Activated naive CD8-positive, alpha-beta T cell (primary cell): ENCODE data around the gene MIA2.

Source experiments
- H3K27ac Mint-ChIP-seq: one replicate; pipeline ENCODE4 v1.8.0; 2021; ENCODE audit warnings: mixed read lengths
- H3K27me3 Mint-ChIP-seq: one replicate; pipeline ENCODE4 v1.8.0; 2021; ENCODE audit warnings: mixed read lengths
- H3K36me3 Mint-ChIP-seq: one replicate; pipeline ENCODE4 v1.8.0; 2021; ENCODE audit warnings: mixed read lengths
- H3K4me1 Mint-ChIP-seq: one replicate; pipeline ENCODE4 v1.8.0; 2021; ENCODE audit warnings: low read depth, mixed read lengths
- H3K4me3 Mint-ChIP-seq: one replicate; pipeline ENCODE4 v1.8.0; 2021; ENCODE audit warnings: mild to moderate bottlenecking, mixed read lengths
- H3K9me3 Mint-ChIP-seq: one replicate; pipeline ENCODE4 v1.8.0; 2021; ENCODE audit warnings: low read depth, mixed read lengths

Gene MIA2

GRCh38 chr14:39366460-39367386, 133.0 kb downstream of the MIA2 start:
- Mint-ChIP-seq H3K4me1 (no peaks in the 10 kb centered on the region), H3K4me3 (no peak overlapping the region), H3K27ac (no peak overlapping the region), H3K27me3 (no peaks in the 10 kb centered on the region), H3K36me3 (peaks cover 34% of the 10 kb centered on the region), H3K9me3 (peaks cover 6% of the 10 kb centered on the region)

GRCh38 chr14:39367387-39367751, 133.7 kb downstream of the MIA2 start:
- Mint-ChIP-seq H3K27me3 (no peaks in the 10 kb centered on the region), H3K9me3 (peaks cover 6% of the 10 kb centered on the region), H3K4me1 (no peaks in the 10 kb centered on the region), H3K4me3 (no peak overlapping the region), H3K27ac (no peak overlapping the region), H3K36me3 (peaks cover 28% of the 10 kb centered on the region)

- no peak overlapping the region for H3K4me3 Mint-ChIP-seq
- H3K36me3 Mint-ChIP-seq = peaks cover 23% of the 10 kb centered on the region
- no peak overlapping the region for H3K27ac Mint-ChIP-seq
- H3K4me1 Mint-ChIP-seq = no peaks in the 10 kb centered on the region
- H3K9me3 Mint-ChIP-seq = peaks cover 4% of the 10 kb centered on the region
- no peaks in the 10 kb centered on the region for H3K27me3 Mint-ChIP-seq
These were observed 134.7 kb downstream of the MIA2 start for GRCh38 chr14:39368261-39368959.

GRCh38 chr14:39369029-39369428, 135.3 kb downstream of the MIA2 start:
- Mint-ChIP-seq H3K36me3 (peaks cover 20% of the 10 kb centered on the region), H3K4me3 (no peak overlapping the region), H3K4me1 (peaks cover 2% of the 10 kb centered on the region), H3K9me3 (no peaks in the 10 kb centered on the region), H3K27me3 (no peaks in the 10 kb centered on the region), H3K27ac (no peak overlapping the region)

- no peak overlapping the region for H3K27ac Mint-ChIP-seq
- H3K36me3 Mint-ChIP-seq = peaks cover 17% of the 10 kb centered on the region
- no peaks in the 10 kb centered on the region for H3K27me3 Mint-ChIP-seq
- H3K9me3 Mint-ChIP-seq = no peaks in the 10 kb centered on the region
- no peak overlapping the region for H3K4me3 Mint-ChIP-seq
- H3K4me1 Mint-ChIP-seq = peaks cover 4% of the 10 kb centered on the region
These were observed 136.7 kb downstream of the MIA2 start for GRCh38 chr14:39370415-39370814.

- H3K27ac Mint-ChIP-seq = no peak overlapping the region
- no peaks in the 10 kb centered on the region for H3K9me3 Mint-ChIP-seq
- no peaks in the 10 kb centered on the region for H3K27me3 Mint-ChIP-seq
- peaks cover 17% of the 10 kb centered on the region for H3K36me3 Mint-ChIP-seq
- no peak overlapping the region for H3K4me3 Mint-ChIP-seq
- H3K4me1 Mint-ChIP-seq = peaks cover 15% of the 10 kb centered on the region
These were observed 138.9 kb downstream of the MIA2 start for GRCh38 chr14:39372656-39373055.

GRCh38 chr14:39374851-39375250, 141.1 kb downstream of the MIA2 start:
- peaks cover 17% of the 10 kb centered on the region for H3K36me3 Mint-ChIP-seq
- H3K9me3 Mint-ChIP-seq = no peaks in the 10 kb centered on the region
- H3K27me3 Mint-ChIP-seq = no peaks in the 10 kb centered on the region
- H3K4me1 Mint-ChIP-seq = peaks cover 15% of the 10 kb centered on the region
- no peak overlapping the region for H3K27ac Mint-ChIP-seq
- no peak overlapping the region for H3K4me3 Mint-ChIP-seq

GRCh38 chr14:39376667-39377403, 143.1 kb downstream of the MIA2 start:
- no peaks in the 10 kb centered on the region for H3K9me3 Mint-ChIP-seq
- peak overlapping the region; percentile 42 for H3K27ac Mint-ChIP-seq
- no peaks in the 10 kb centered on the region for H3K27me3 Mint-ChIP-seq
- peaks cover 9% of the 10 kb centered on the region for H3K36me3 Mint-ChIP-seq
- peak overlapping the region; percentile 4 for H3K4me3 Mint-ChIP-seq
- H3K4me1 Mint-ChIP-seq = peaks cover 15% of the 10 kb centered on the region

- Mint-ChIP-seq H3K4me3 (no peak overlapping the region), H3K27me3 (no peaks in the 10 kb centered on the region), H3K9me3 (no peaks in the 10 kb centered on the region), H3K4me1 (peaks cover 37% of the 10 kb centered on the region), H3K36me3 (peaks cover 4% of the 10 kb centered on the region), H3K27ac (no peak overlapping the region)
These were observed 147.7 kb downstream of the MIA2 start for GRCh38 chr14:39381366-39381765.

GRCh38 chr14:39382463-39382862, 148.7 kb downstream of the MIA2 start:
- Mint-ChIP-seq H3K9me3 (no peaks in the 10 kb centered on the region), H3K27me3 (no peaks in the 10 kb centered on the region), H3K27ac (no peak overlapping the region), H3K36me3 (peaks cover 10% of the 10 kb centered on the region), H3K4me3 (no peak overlapping the region), H3K4me1 (peaks cover 29% of the 10 kb centered on the region)

GRCh38 chr14:39383026-39383660, 149.4 kb downstream of the MIA2 start:
- H3K36me3 Mint-ChIP-seq = peaks cover 11% of the 10 kb centered on the region
- no peaks in the 10 kb centered on the region for H3K27me3 Mint-ChIP-seq
- peaks cover 29% of the 10 kb centered on the region for H3K4me1 Mint-ChIP-seq
- peak overlapping the region; percentile 0 for H3K4me3 Mint-ChIP-seq
- H3K27ac Mint-ChIP-seq = peak overlapping the region; percentile 59
- no peaks in the 10 kb centered on the region for H3K9me3 Mint-ChIP-seq

GRCh38 chr14:39383741-39384140, 150.0 kb downstream of the MIA2 start:
- Mint-ChIP-seq H3K27ac (peak overlapping the region; percentile 59), H3K9me3 (no peaks in the 10 kb centered on the region), H3K4me3 (no peak overlapping the region), H3K4me1 (peaks cover 29% of the 10 kb centered on the region), H3K36me3 (peaks cover 15% of the 10 kb centered on the region), H3K27me3 (no peaks in the 10 kb centered on the region)

- peaks cover 15% of the 10 kb centered on the region for H3K36me3 Mint-ChIP-seq
- H3K9me3 Mint-ChIP-seq = no peaks in the 10 kb centered on the region
- peaks cover 29% of the 10 kb centered on the region for H3K4me1 Mint-ChIP-seq
- no peaks in the 10 kb centered on the region for H3K27me3 Mint-ChIP-seq
- H3K27ac Mint-ChIP-seq = no peak overlapping the region
- no peak overlapping the region for H3K4me3 Mint-ChIP-seq
These were observed 150.5 kb downstream of the MIA2 start for GRCh38 chr14:39384177-39384576.

GRCh38 chr14:39393289-39393688, 159.6 kb downstream of the MIA2 start:
- H3K36me3 Mint-ChIP-seq = peaks cover 8% of the 10 kb centered on the region
- no peak overlapping the region for H3K4me3 Mint-ChIP-seq
- H3K4me1 Mint-ChIP-seq = peaks cover 4% of the 10 kb centered on the region
- H3K27ac Mint-ChIP-seq = no peak overlapping the region
- no peaks in the 10 kb centered on the region for H3K27me3 Mint-ChIP-seq
- H3K9me3 Mint-ChIP-seq = no peaks in the 10 kb centered on the region
